ENCODE data around the gene LPAR5.
A peak's percentile ranks its signal among the peaks of the same experiment; 100 is the strongest.

LPAR5 gene

GRCh38 chr12:6635856-6636531 is at the start of gene LPAR5:
LPAR5 (minus strand) TSS chr12:6635959; CDS start chr12:6621248, 14,711 bp downstream.
- ChIA-PET CTCF (interaction anchor here (0.9 to 1.5 kb wide), 2 partner anchors 15 to 190 kb away, joined by 3 read pairs; no protein-coding TSS in a partner anchor), POLR2A (interaction anchor here (0.7 kb wide), 1 partner anchor 8 kb away, joined by 3 read pairs; no protein-coding TSS in a partner anchor)
- H3K9me3 ChIP-seq (ENCODE audit: control insufficient read depth, insufficient read depth, low read depth, low read length): no peaks in the 10 kb centered on the region
- H3K4me3 ChIP-seq (ENCODE audit: low read depth, low read length): no peak within 1 kb of the TSS
- H3K4me1 ChIP-seq (ENCODE audit: control insufficient read depth, insufficient read depth, low read length): peaks cover 3% of the 10 kb centered on the region; the same call in 1 of the 2 replicates
- no peak within 1 kb of the TSS; the same call in 1 of the 2 replicates for H3K27ac ChIP-seq (ENCODE audit: extremely low read depth, low read depth, low read length)
- no peaks in the 10 kb centered on the region for H3K36me3 ChIP-seq (ENCODE audit: control insufficient read depth in 2 of 2, insufficient read depth in 1 of 2, low read length in 2 of 2)
- TF ChIP-seq PRDM1 (tag by site-specific recombination; IDR thresholded peaks at IDR 0.05): no peak
- no peak for TF ChIP-seq SP7 (tag by site-specific recombination; IDR thresholded peaks at IDR 0.05)
- TF ChIP-seq ZIC2 (tag by site-specific recombination; IDR thresholded peaks at IDR 0.05): peak; percentile 75
- TF ChIP-seq ZNF600 (tag by site-specific recombination; IDR thresholded peaks at IDR 0.05): peak; percentile 70
- peak; percentile 50; the same call in 1 of the 2 replicates for TF ChIP-seq KLF17 (tag by site-specific recombination; IDR thresholded peaks at IDR 0.05)
- TF ChIP-seq ZNF146 (tag by site-specific recombination; IDR thresholded peaks at IDR 0.05): no peak
- no peak for TF ChIP-seq ZNF624 (tag by site-specific recombination; IDR thresholded peaks at IDR 0.05)
- no peak for TF ChIP-seq ZBTB26 (tag by site-specific recombination; optimal IDR thresholded peaks at IDR 0.05)
- TF ChIP-seq ZBTB1 (tag by site-specific recombination; IDR thresholded peaks at IDR 0.05): no peak
- peak; percentile 90 for TF ChIP-seq PRDM10 (tag by site-specific recombination; IDR thresholded peaks at IDR 0.05)
- TF ChIP-seq ZNF561 (tag by site-specific recombination; IDR thresholded peaks at IDR 0.05; ENCODE audit: borderline replicate concordance): no peak
- TF ChIP-seq ZNF654 (tag by site-specific recombination; IDR thresholded peaks at IDR 0.05; ENCODE audit: low read depth): no peak
- no peak for TF ChIP-seq ZNF544 (tag by site-specific recombination; IDR thresholded peaks at IDR 0.05)
- peak; percentile 72 for TF ChIP-seq GLIS1 (tag by site-specific recombination; IDR thresholded peaks at IDR 0.05)
- TF ChIP-seq ZFP3 (tag by site-specific recombination; IDR thresholded peaks at IDR 0.05; ENCODE audit: low read depth): no peak
- TF ChIP-seq ZNF692 (tag by site-specific recombination; IDR thresholded peaks at IDR 0.05): no peak
- peak; percentile 82 for TF ChIP-seq KLF9 (tag by site-specific recombination; IDR thresholded peaks at IDR 0.05; ENCODE audit: low read depth)
- TF ChIP-seq ZFP37 (tag by site-specific recombination; IDR thresholded peaks at IDR 0.05): no peak
- no peak for TF ChIP-seq ZNF426 (tag by site-specific recombination; IDR thresholded peaks at IDR 0.05)
- TF ChIP-seq ZNF341 (tag by site-specific recombination; IDR thresholded peaks at IDR 0.05; ENCODE audit: low read depth): no peak
- TF ChIP-seq SCRT2 (tag by site-specific recombination; IDR thresholded peaks at IDR 0.05): no peak
- no peak for TF ChIP-seq ZFHX2 (tag by site-specific recombination; conservative IDR thresholded peaks at IDR 0.05)
- no peak for TF ChIP-seq ZNF121 (tag by site-specific recombination; IDR thresholded peaks at IDR 0.05)
- no peak for TF ChIP-seq ZNF394 (tag by site-specific recombination; IDR thresholded peaks at IDR 0.05; ENCODE audit: borderline replicate concordance)
- TF ChIP-seq ZNF354C (tag by site-specific recombination; IDR thresholded peaks at IDR 0.05; ENCODE audit: borderline replicate concordance, low read depth): no peak
- peak; percentile 93 for TF ChIP-seq KLF1 (tag by site-specific recombination; IDR thresholded peaks at IDR 0.05)
- TF ChIP-seq ZNF184 (tag by site-specific recombination; IDR thresholded peaks at IDR 0.05): no peak
- TF ChIP-seq SP3 (tag by site-specific recombination; IDR thresholded peaks at IDR 0.05): no peak
- no peak for TF ChIP-seq ZNF621 (tag by site-specific recombination; IDR thresholded peaks at IDR 0.05)
